HG02970 (cell line): ENCODE data around the gene TFCP2.

Experiments
- ATAC-seq: cut with Tn5 transposase; IDR thresholded peaks from one replicate; pipeline ENCODE4 v1.9.1; 2021; ENCODE audit warnings: mild to moderate bottlenecking, moderate library complexity, moderate number of reproducible peaks; ENCODE audit not compliant: unreplicated experiment, low FRiP score

Gene TFCP2

GRCh38 chr12:51049525-51049924, 123.4 kb downstream of the TFCP2 start:
- ATAC-seq = no peak

GRCh38 chr12:51048661-51049251, 124.2 kb downstream of the TFCP2 start:
- ATAC-seq = no peak

GRCh38 chr12:51047655-51048540, 125.0 kb downstream of the TFCP2 start, which contains the start of gene LETMD1:
LETMD1 (plus strand) TSS chr12:51048327; CDS start chr12:51048357, 30 bp downstream.
- peak; percentile 96 for ATAC-seq
